H4 (cell line): ENCODE measurements around the gene GPX6. TPM values are rescaled to one million over a fixed set of nuclear protein-coding genes. Genes with fewer than 3 reads are reported as not detected.
"Not testable (repeated sequence)": the region's sequence is repeated elsewhere in the genome, so short reads cannot be mapped to it uniquely, and the experiment has no call there.

ENCODE experiments used
- DNase-seq: peaks from one replicate; pipeline ENCODE4 v3.0.0-alpha.2; 2015; ENCODE audit warnings: low spot score
- total RNA-seq: library from RNA; depleted of rRNA; stranded (reverse); fragments of >200 nt; shearing (Covaris generic); gene quantifications from 2 replicates; pipeline ENCODE4 v1.2.3, GENCODE V29; 2014; rRNA removed

Gene GPX6
- total RNA-seq, 1 experiment from 2014 or later: not detected

- no peak for DNase-seq
These were observed 30.1 kb downstream of the GPX6 start for GRCh38 chr6:28485482-28485881.

- DNase-seq: no peak
These were observed 35.2 kb downstream of the GPX6 start for GRCh38 chr6:28480253-28480932.

- no peak for DNase-seq
These were observed 37.1 kb downstream of the GPX6 start for GRCh38 chr6:28478518-28478917.

GRCh38 chr6:28474441-28475219 is 41.0 kb downstream of the GPX6 start:
- DNase-seq: peak; percentile 78

GRCh38 chr6:28469153-28469745 is 46.3 kb downstream of the GPX6 start:
- DNase-seq: not testable (repeated sequence)

GRCh38 chr6:28468056-28468455 is 47.5 kb downstream of the GPX6 start:
- no peak for DNase-seq

- no peak for DNase-seq
These were observed 53.2 kb downstream of the GPX6 start for GRCh38 chr6:28462401-28462800.

- DNase-seq: no peak
These were observed 57.0 kb downstream of the GPX6 start for GRCh38 chr6:28458568-28458967.

Other genes starting within 250 kb of the GPX6 start
- 13.6 and 14.1 TPM in 2 replicates for gene ZSCAN26, start 248.7 kb downstream of the GPX6 start, total RNA-seq
- 6.3 and 6.7 TPM in 2 replicates for gene PGBD1, start 234.2 kb downstream of the GPX6 start, total RNA-seq
- gene ZSCAN31, start 179.6 kb downstream of the GPX6 start, total RNA-seq: 182 and 210 TPM in 2 replicates
- 3.7 and 4.1 TPM in 2 replicates for gene ZKSCAN3, start 165.8 kb downstream of the GPX6 start, total RNA-seq
- gene ZSCAN12, start 116.0 kb downstream of the GPX6 start, total RNA-seq: 6.0 and 6.9 TPM in 2 replicates
- gene ZSCAN23, start 72.3 kb downstream of the GPX6 start, total RNA-seq: 0.64 and 2.4 TPM in 2 replicates
- not detected in 2 replicates for gene GPX5, start 10.1 kb upstream of the GPX6 start, total RNA-seq